Central memory CD8-positive, alpha-beta T cell (primary cell): Measurements from ENCODE around the gene HDAC9.

Experiments
- ATAC-seq: fragments of 150-1000 bp; cut with Tn5 transposase; replicated peaks from 2 replicates; pipeline ENCODE4 v1.10.0; 2022; ENCODE audit warnings: mild to moderate bottlenecking, moderate FRiP score, moderate number of reproducible peaks; ENCODE audit not compliant: poor library complexity, severe bottlenecking; ENCODE audit errors: extremely low read depth
- DNase-seq, 2 donors: peaks; one replicate each; pipeline ENCODE4 v3.0.0; 2021; ENCODE audit warnings: low spot score in 2 of 2
- H3K27ac Mint-ChIP-seq: one replicate; pipeline ENCODE4 v1.8.0; 2022; ENCODE audit warnings: low read depth, mild to moderate bottlenecking, moderate library complexity, mixed read lengths
- H3K27me3 Mint-ChIP-seq: one replicate; pipeline ENCODE4 v1.8.0; 2022; ENCODE audit warnings: mixed read lengths
- H3K36me3 Mint-ChIP-seq: one replicate; pipeline ENCODE4 v1.8.0; 2022; ENCODE audit warnings: mild to moderate bottlenecking, moderate library complexity, mixed read lengths; ENCODE audit not compliant: insufficient read depth
- H3K4me1 Mint-ChIP-seq: one replicate; pipeline ENCODE4 v1.8.0; 2022; ENCODE audit warnings: mixed read lengths
- H3K4me3 Mint-ChIP-seq: one replicate; pipeline ENCODE4 v1.8.0; 2022; ENCODE audit warnings: mild to moderate bottlenecking, moderate library complexity, mixed read lengths
- H3K9me3 Mint-ChIP-seq: one replicate; pipeline ENCODE4 v1.8.0; 2022; ENCODE audit warnings: mixed read lengths

HDAC9 gene

DNA sequence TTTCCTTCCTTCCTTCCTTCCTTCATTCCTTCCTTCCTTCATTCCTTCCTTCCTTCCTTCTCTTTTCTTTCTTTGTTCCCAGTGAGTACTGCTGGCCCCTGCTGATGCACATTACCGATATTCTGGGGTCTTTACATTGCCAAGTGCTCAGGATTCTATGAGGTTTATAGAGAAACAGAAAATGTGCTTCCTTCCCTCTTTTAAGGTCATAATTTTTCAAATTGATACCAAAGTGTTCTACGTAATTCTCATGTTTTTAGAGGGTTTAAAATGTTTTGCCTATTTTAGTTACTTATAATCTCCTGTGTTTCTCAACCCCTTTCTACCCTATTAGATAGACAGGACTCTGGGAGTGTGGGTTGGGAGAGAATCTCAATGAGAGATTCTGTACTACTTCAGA is 291.2 kb downstream of the HDAC9 start:
- DNase-seq (no peak), ATAC-seq (no peak)
- no peaks in the 10 kb centered on the region for H3K27me3 Mint-ChIP-seq
- peaks cover 19% of the 10 kb centered on the region for H3K9me3 Mint-ChIP-seq
- H3K4me1 Mint-ChIP-seq = no peaks in the 10 kb centered on the region
- no peaks in the 10 kb centered on the region for H3K36me3 Mint-ChIP-seq
- no peak overlapping the region for H3K27ac Mint-ChIP-seq
- no peak overlapping the region for H3K4me3 Mint-ChIP-seq

DNA sequence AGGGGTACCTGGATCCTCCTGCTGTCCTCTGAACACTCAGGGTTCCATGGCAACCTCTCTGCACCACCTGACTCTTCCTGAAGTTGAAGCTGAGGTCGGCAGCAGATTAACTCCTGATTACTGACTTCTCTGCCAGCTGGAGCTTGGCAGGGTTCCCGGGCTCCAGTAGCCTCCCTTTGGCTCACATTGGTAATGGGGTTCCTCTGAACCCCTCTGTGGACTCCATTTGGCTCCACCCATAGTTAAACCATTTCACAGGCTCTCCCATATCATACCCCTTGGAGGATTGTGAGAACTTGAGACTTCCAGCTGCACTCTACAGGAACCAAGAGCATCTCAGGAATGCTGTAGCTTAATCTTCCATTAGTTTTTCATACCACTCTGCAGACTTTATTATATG is 292.5 kb downstream of the HDAC9 start:
- no peak for DNase-seq
- no peak overlapping the region for H3K27ac Mint-ChIP-seq

DNA sequence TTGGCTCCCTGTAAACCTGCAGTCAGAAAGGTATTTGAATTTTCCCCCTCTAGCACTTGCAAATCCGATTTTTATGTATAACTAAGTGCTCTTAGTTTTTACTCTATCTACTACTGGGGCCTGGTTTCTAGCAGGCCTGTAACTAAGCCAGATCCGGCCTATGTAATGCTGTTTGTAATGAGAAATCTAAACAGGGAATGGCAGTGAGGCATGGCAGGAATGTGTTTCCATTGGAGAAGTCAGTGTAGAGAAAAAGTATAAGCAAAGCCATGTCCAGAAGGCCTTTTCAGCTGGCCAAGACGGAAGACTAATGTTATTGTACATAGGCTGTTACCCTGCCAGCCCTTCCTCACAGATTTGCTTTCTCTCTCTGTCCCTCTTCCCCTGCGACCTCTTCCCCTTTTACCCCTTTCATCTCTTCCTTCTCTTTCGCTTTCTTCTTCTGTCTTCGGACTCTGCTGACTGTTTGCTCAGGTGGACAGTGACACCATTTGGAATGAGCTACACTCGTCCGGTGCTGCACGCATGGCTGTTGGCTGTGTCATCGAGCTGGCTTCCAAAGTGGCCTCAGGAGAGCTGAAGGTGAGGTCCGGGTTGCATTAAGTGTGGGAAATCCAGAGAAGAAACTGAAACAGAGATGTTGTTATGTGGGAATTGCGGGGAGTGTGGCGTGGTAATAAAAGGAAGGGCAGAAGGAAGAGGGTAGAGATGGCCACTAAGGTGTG is 297.5 kb downstream of the HDAC9 start:
- Mint-ChIP-seq H3K4me1 (no peaks in the 10 kb centered on the region), H3K27ac (no peak overlapping the region), H3K27me3 (no peaks in the 10 kb centered on the region), H3K9me3 (peaks cover 10% of the 10 kb centered on the region), H3K4me3 (no peak overlapping the region), H3K36me3 (no peaks in the 10 kb centered on the region)
- ATAC-seq (no peak), DNase-seq (no peak)

More for the DNA sequence above, 292.5 kb downstream of the HDAC9 start:
- Mint-ChIP-seq H3K9me3 (peaks cover 19% of the 10 kb centered on the region), H3K36me3 (no peaks in the 10 kb centered on the region), H3K4me3 (no peak overlapping the region), H3K4me1 (no peaks in the 10 kb centered on the region), H3K27me3 (no peaks in the 10 kb centered on the region)
- no peak for ATAC-seq

DNA sequence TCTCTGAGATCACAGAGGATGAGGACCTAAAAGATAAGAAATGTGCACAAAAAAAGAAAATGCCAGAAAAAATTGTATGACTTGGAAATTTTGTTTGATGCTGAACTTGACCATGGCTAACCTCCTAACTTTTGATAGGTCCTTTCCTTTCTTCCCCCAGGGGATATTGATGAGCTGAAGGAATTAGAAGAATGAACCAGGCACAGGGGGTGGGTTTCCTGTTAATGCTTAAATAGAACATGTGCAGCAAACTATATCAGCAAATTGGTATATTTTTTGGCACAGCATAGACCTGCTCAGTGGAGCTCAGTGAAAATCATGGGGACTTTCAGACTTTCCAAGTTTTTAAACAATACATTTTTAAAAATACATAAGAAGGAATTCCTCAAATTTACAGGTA is 300.7 kb downstream of the HDAC9 start:
- no peak for ATAC-seq
- no peak for DNase-seq
- H3K36me3 Mint-ChIP-seq = no peaks in the 10 kb centered on the region
- H3K27ac Mint-ChIP-seq = no peak overlapping the region
- H3K27me3 Mint-ChIP-seq = no peaks in the 10 kb centered on the region
- H3K4me1 Mint-ChIP-seq = no peaks in the 10 kb centered on the region
- no peak overlapping the region for H3K4me3 Mint-ChIP-seq
- peaks cover 6% of the 10 kb centered on the region for H3K9me3 Mint-ChIP-seq

DNA sequence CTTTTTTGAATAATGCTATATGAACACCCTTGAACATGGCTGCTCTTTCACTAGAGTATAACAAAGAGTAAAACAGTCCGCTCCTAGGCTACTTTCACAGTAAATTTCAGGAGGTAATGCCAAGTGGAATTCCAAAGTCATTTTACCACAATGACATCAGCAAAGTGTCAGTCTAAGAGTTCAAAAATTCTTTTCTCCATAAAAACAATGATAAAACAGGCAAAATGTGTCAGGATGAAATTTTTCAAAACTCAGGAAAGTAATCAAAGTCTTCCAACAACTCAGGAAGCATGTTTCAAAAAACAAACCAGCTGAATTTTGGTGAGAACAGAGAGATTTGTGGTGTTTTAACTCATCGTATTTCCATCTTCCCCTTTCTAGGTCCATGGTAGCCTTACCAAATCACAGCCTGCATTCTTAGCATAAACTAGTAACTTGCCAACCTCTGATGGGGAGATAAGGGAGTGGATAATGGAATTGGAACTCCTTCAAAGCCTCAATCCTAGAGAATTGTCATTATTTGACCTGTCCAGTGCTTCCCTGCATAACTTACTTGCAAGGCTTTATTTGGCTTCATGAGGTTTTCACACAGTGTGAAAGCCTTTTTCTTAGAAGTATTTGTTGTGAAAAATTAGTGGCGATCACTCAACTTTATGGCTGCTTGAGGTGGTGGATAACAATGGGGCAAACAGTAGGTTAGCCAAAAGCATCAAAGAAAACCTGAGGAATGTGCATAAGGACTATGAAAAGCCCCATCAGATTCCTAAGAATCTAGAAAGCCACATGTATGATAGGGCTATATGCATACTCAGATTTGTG is 302.7 kb downstream of the HDAC9 start:
- Mint-ChIP-seq H3K36me3 (no peaks in the 10 kb centered on the region), H3K4me3 (no peak overlapping the region), H3K9me3 (peaks cover 6% of the 10 kb centered on the region), H3K27ac (no peak overlapping the region), H3K4me1 (no peaks in the 10 kb centered on the region), H3K27me3 (no peaks in the 10 kb centered on the region)
- no peak for ATAC-seq
- no peak for DNase-seq

DNA sequence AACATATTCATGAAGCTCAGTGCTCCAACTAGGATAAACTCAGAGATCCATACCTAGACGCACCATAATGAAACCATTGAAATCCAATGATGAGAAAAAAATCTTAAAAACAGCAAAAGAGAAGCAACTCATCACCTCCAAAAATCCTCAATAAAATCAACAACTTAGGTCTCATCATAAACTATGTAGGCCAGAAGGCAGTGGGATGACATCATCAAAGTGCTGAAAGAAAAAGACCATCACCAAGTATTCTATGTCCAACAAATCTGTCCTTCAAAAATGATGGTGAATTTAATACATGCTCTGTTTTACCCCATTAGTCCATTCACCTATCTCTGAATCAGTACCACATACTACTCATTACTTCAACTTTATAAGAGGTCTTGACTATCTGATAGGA is 304.4 kb downstream of the HDAC9 start:
- no peaks in the 10 kb centered on the region for H3K36me3 Mint-ChIP-seq
- no peak for ATAC-seq
- H3K4me1 Mint-ChIP-seq = no peaks in the 10 kb centered on the region
- H3K9me3 Mint-ChIP-seq = no peaks in the 10 kb centered on the region
- DNase-seq = no peak
- no peak overlapping the region for H3K27ac Mint-ChIP-seq
- H3K27me3 Mint-ChIP-seq = no peaks in the 10 kb centered on the region
- H3K4me3 Mint-ChIP-seq = no peak overlapping the region

DNA sequence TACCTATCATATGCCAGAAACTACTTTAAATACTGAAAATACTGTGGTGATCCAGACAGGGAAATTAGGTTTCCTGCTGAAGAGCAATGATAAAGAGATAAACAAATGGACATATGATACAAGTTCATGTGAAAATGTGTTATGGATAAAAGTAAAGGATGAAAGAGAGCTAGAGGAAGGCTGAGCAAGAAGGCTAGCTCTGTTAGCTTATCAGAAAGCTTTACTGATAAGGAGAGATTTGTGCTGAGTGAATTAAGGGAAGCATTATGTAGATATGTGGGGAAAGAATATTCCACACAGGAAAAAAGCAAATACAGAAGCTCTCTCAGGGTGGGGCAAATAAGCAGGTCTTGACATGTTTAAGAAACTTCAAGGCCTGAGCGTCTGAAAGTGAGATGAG is 308.4 kb downstream of the HDAC9 start:
- Mint-ChIP-seq H3K27ac (no peak overlapping the region), H3K36me3 (no peaks in the 10 kb centered on the region), H3K4me1 (no peaks in the 10 kb centered on the region), H3K27me3 (no peaks in the 10 kb centered on the region), H3K4me3 (no peak overlapping the region), H3K9me3 (peaks cover 13% of the 10 kb centered on the region)
- ATAC-seq (no peak), DNase-seq (no peak)

DNA sequence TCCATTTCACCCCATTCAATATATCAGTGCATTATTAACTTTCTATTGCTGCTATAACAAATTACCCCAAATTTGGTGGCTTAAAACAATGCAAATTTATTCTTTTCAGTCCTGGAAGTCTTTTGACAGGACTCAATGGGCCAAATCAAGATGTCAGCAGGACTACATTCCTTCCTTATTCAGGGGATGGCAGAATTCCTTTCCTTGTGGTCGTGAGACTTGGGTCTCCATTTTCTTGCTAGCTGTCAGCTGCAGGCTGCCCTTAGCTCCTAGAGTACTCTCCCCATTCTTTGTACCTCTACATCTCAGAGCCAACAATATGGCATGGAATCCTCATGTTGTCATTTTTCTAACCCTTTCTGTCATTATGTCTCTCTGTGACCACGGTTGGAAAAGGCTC is 310.6 kb downstream of the HDAC9 start:
- Mint-ChIP-seq H3K4me3 (no peak overlapping the region), H3K27me3 (no peaks in the 10 kb centered on the region), H3K9me3 (peaks cover 13% of the 10 kb centered on the region), H3K4me1 (no peaks in the 10 kb centered on the region), H3K36me3 (no peaks in the 10 kb centered on the region), H3K27ac (no peak overlapping the region)
- ATAC-seq (no peak), DNase-seq (no peak)

DNA sequence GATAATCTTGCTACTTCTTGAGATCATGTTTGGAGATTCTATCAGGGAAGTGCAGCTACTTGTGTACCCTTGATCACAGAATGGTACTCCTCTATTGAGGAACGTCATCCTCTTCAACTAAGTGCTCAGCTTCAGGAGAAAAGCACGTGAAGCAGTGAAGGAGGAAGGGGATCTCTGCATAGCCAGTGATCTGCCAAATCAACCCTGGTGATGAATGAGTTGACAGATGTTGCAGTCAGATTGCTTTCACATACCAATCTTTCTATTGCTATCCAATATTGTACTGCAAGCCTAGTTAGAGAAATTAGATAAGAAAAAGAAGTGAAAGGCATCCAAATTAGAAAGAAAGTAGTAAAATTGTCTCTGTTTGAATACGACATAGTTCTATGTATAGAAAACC is 312.5 kb downstream of the HDAC9 start:
- Mint-ChIP-seq H3K27ac (no peak overlapping the region), H3K4me1 (no peaks in the 10 kb centered on the region), H3K4me3 (no peak overlapping the region), H3K9me3 (peaks cover 19% of the 10 kb centered on the region), H3K27me3 (no peaks in the 10 kb centered on the region), H3K36me3 (no peaks in the 10 kb centered on the region)
- DNase-seq (no peak), ATAC-seq (no peak)

DNA sequence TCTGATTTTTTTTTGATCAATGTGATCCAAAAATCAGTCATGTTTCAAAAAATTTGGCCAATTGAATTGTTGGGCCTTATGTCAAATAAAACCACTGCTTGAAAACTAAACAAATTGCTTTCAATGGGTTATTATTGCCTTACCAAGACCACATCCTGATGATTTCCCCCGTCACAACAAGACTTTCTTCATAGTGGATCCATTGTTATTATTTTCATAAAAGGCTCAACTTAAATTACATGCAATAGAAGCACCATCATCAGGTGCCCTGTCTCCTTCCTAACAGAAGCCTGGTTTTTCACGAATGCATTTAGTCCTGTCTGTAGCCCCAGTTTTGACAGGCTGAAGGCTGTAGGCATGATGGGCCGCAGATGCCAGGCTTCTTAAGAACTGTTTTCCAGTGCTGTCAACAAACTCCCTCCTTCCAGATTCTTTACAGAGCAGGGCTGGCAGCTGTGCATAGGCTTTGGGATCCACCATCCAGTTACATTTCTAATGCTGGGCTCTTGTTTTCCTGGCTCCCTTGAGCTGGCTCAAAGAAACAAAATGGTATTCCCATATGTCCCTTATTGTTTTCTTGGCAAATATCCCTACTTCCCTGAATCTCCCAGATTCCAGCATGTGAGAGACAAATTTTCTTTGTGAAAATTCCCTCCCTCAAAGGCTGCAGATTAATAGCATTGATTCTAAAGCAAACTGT is 319.9 kb downstream of the HDAC9 start:
- DNase-seq (no peak), ATAC-seq (no peak)
- no peaks in the 10 kb centered on the region for H3K27me3 Mint-ChIP-seq
- H3K27ac Mint-ChIP-seq = no peak overlapping the region
- H3K4me3 Mint-ChIP-seq = no peak overlapping the region
- H3K9me3 Mint-ChIP-seq = peaks cover 6% of the 10 kb centered on the region
- no peaks in the 10 kb centered on the region for H3K4me1 Mint-ChIP-seq
- no peaks in the 10 kb centered on the region for H3K36me3 Mint-ChIP-seq

DNA sequence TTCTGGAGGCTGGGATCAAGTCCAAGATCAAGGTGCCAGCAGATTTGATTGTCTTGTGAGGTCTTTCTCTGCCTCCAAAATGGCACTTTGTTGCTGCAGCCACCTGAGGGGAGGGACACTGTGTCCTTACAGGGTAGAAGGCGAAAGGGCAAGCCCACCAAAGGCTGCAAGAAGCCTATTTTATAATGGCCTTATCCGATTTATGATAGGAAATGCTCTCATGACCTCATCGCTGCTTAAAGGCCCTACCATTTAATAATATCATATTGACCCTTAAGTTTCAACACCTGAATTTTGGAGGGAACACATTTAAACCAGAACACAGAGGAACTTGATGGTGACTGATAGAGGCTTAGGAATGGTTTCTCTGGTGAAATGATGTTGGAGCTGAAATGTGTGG is 325.4 kb downstream of the HDAC9 start:
- H3K27me3 Mint-ChIP-seq = no peaks in the 10 kb centered on the region
- no peak overlapping the region for H3K4me3 Mint-ChIP-seq
- no peak for ATAC-seq
- no peak overlapping the region for H3K27ac Mint-ChIP-seq
- H3K4me1 Mint-ChIP-seq = no peaks in the 10 kb centered on the region
- no peaks in the 10 kb centered on the region for H3K9me3 Mint-ChIP-seq
- DNase-seq = no peak
- H3K36me3 Mint-ChIP-seq = no peaks in the 10 kb centered on the region

DNA sequence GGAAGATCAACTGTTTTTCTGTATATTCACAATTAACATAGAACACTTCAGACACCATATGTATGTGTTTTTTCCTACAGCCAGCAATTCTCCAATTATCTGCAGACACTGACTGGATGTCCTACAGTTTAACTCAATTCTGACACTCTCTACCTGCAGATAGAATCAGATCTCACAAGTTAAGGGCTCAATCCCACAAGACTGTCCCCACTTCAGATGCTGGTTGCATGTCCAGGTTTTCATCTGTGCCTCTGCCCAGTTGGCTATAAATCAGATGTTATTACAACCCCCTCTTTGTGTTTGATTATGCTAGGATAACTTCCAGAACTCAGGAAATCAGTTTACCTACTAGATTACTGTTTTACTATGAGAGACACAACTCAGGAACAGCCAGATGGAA is 326.0 kb downstream of the HDAC9 start:
- H3K4me3 Mint-ChIP-seq = no peak overlapping the region
- H3K4me1 Mint-ChIP-seq = no peaks in the 10 kb centered on the region
- ATAC-seq = no peak
- no peaks in the 10 kb centered on the region for H3K9me3 Mint-ChIP-seq
- H3K36me3 Mint-ChIP-seq = no peaks in the 10 kb centered on the region
- no peaks in the 10 kb centered on the region for H3K27me3 Mint-ChIP-seq
- no peak for DNase-seq
- no peak overlapping the region for H3K27ac Mint-ChIP-seq

DNA sequence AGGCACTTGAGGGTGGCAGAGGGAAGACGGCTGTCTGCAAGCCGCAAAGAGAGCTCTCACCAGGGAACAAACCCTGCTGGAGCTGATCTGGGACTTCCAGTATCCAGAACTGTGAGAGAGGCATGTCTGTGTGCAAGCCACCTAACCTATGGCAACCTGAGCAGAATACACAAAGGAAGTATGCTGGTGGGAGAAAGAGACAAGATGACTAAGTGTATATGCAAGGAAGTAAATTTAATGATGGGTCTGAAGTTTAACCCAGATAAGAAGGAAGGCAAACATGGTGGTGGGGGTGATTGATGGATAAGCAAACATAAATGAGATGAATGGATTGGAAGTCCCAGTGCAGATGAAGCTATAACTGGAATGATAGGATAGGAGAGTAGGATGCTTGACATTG is 328.6 kb downstream of the HDAC9 start:
- H3K27me3 Mint-ChIP-seq = no peaks in the 10 kb centered on the region
- no peaks in the 10 kb centered on the region for H3K9me3 Mint-ChIP-seq
- no peak for ATAC-seq
- H3K4me3 Mint-ChIP-seq = no peak overlapping the region
- H3K36me3 Mint-ChIP-seq = no peaks in the 10 kb centered on the region
- no peak overlapping the region for H3K27ac Mint-ChIP-seq
- no peak for DNase-seq
- H3K4me1 Mint-ChIP-seq = no peaks in the 10 kb centered on the region
